Measurements from ENCODE around the gene SDK1.

Gene SDK1

GRCh38 chr7:4170997-4171786 is 870.1 kb downstream of the SDK1 start:
- no peak for DNase-seq

GRCh38 chr7:4172883-4173282 is 871.8 kb downstream of the SDK1 start:
- no peak for DNase-seq

GRCh38 chr7:4173615-4174014 is 872.6 kb downstream of the SDK1 start:
- no peak for DNase-seq

- DNase-seq: no peak
These were observed 873.0 kb downstream of the SDK1 start for GRCh38 chr7:4174016-4174415.

- DNase-seq: no peak
These were observed 873.4 kb downstream of the SDK1 start for GRCh38 chr7:4174451-4174850.

GRCh38 chr7:4174884-4175283 is 873.8 kb downstream of the SDK1 start:
- DNase-seq: no peak

- no peak for DNase-seq
These were observed 874.4 kb downstream of the SDK1 start for GRCh38 chr7:4175346-4175973.

GRCh38 chr7:4177001-4177400 is 875.9 kb downstream of the SDK1 start:
- DNase-seq: no peak

- no peak for DNase-seq
These were observed 877.4 kb downstream of the SDK1 start for GRCh38 chr7:4178416-4178815.

GRCh38 chr7:4178916-4179687 is 878.0 kb downstream of the SDK1 start:
- no peak for DNase-seq

GRCh38 chr7:4179688-4180380 is 878.8 kb downstream of the SDK1 start:
- no peak for DNase-seq

GRCh38 chr7:4181446-4181845 is 880.4 kb downstream of the SDK1 start:
- no peak for DNase-seq

GRCh38 chr7:4182605-4183300 is 881.7 kb downstream of the SDK1 start:
- no peak for DNase-seq

- DNase-seq: no peak
These were observed 883.6 kb downstream of the SDK1 start for GRCh38 chr7:4184653-4185052.

GRCh38 chr7:4185136-4185535 is 884.1 kb downstream of the SDK1 start:
- no peak for DNase-seq

GRCh38 chr7:4185721-4186512 is 884.9 kb downstream of the SDK1 start:
- DNase-seq: no peak

- no peak for DNase-seq
These were observed 885.4 kb downstream of the SDK1 start for GRCh38 chr7:4186513-4186780.

- DNase-seq: no peak
These were observed 887.6 kb downstream of the SDK1 start for GRCh38 chr7:4188651-4189050.

GRCh38 chr7:4189131-4189570 is 888.1 kb downstream of the SDK1 start:
- no peak for DNase-seq

- DNase-seq: no peak
These were observed 889.2 kb downstream of the SDK1 start for GRCh38 chr7:4190010-4190981.

GRCh38 chr7:4191046-4191445 is 890.0 kb downstream of the SDK1 start:
- DNase-seq: no peak
